Measurements from ENCODE around the gene ZNF366.

ZNF366 gene

GRCh38 chr5:72454996-72455395 lies 52.2 kb downstream of the ZNF366 start:
- TF ChIP-seq CTCF (IDR thresholded peaks at IDR 0.05; ENCODE audit: control insufficient read depth, insufficient read depth, low read depth, low read length, missing control alignments) = no peak
- H3K4me3 ChIP-seq (ENCODE audit: control insufficient read depth, low read depth, low read length) = no peak overlapping the region
- DNase-seq (ENCODE audit: low read depth) = no peak

- TF ChIP-seq CTCF (IDR thresholded peaks at IDR 0.05; ENCODE audit: control insufficient read depth, insufficient read depth, low read depth, low read length, missing control alignments) = no peak
- no peak for DNase-seq (ENCODE audit: low read depth)
- no peak overlapping the region for H3K4me3 ChIP-seq (ENCODE audit: control insufficient read depth, low read depth, low read length)
Measured at GRCh38 chr5:72453246-72453775, 53.9 kb downstream of the ZNF366 start.

GRCh38 chr5:72452515-72453245 lies 54.5 kb downstream of the ZNF366 start:
- TF ChIP-seq CTCF (IDR thresholded peaks at IDR 0.05; ENCODE audit: control insufficient read depth, insufficient read depth, low read depth, low read length, missing control alignments) = no peak
- no peak overlapping the region for H3K4me3 ChIP-seq (ENCODE audit: control insufficient read depth, low read depth, low read length)
- DNase-seq (ENCODE audit: low read depth) = peak; percentile 55

GRCh38 chr5:72451741-72452505 lies 55.3 kb downstream of the ZNF366 start:
- peak; percentile 92 for DNase-seq (ENCODE audit: low read depth)
- H3K4me3 ChIP-seq (ENCODE audit: control insufficient read depth, low read depth, low read length) = no peak overlapping the region

GRCh38 chr5:72448368-72448767 lies 58.8 kb downstream of the ZNF366 start:
- no peak for DNase-seq (ENCODE audit: low read depth)
- no peak overlapping the region for H3K4me3 ChIP-seq (ENCODE audit: control insufficient read depth, low read depth, low read length)
- no peak for TF ChIP-seq CTCF (IDR thresholded peaks at IDR 0.05; ENCODE audit: control insufficient read depth, insufficient read depth, low read depth, low read length, missing control alignments)

More at GRCh38 chr5:72451741-72452505, 55.3 kb downstream of the ZNF366 start:
- no peak for TF ChIP-seq CTCF (IDR thresholded peaks at IDR 0.05; ENCODE audit: control insufficient read depth, insufficient read depth, low read depth, low read length, missing control alignments)

GRCh38 chr5:72447751-72448150 lies 59.5 kb downstream of the ZNF366 start:
- DNase-seq (ENCODE audit: low read depth) = no peak
- H3K4me3 ChIP-seq (ENCODE audit: control insufficient read depth, low read depth, low read length) = no peak overlapping the region
- no peak for TF ChIP-seq CTCF (IDR thresholded peaks at IDR 0.05; ENCODE audit: control insufficient read depth, insufficient read depth, low read depth, low read length, missing control alignments)

Data from AG09309 (cell line).